HepG2 (cell line): Measurements from ENCODE around the gene P2RY2. TPM values are rescaled to one million over a fixed set of nuclear protein-coding genes. Genes with fewer than 3 reads are reported as not detected.

ENCODE experiments used
- ARID4A ChIP-seq: sonication (generic); formaldehyde crosslinking; IDR thresholded peaks from 2 replicates; pipeline ENCODE4 v1.5.0; 2020; ENCODE audit warnings: mild to moderate bottlenecking, missing genetic modification reagents, borderline replicate concordance
- FOSL2 ChIP-seq: sonication (generic); formaldehyde crosslinking; IDR thresholded peaks from 2 replicates; pipeline ENCODE4 v1.4.0; 2020; ENCODE audit warnings: missing genetic modification reagents
- GABPB1 ChIP-seq: IDR thresholded peaks from 2 replicates; pipeline ENCODE4 v1.6.1; 2016; ENCODE audit warnings: mild to moderate bottlenecking, missing genetic modification reagents, moderate library complexity, missing compliant biosample characterization
- HDAC2 ChIP-seq: sonication (generic); formaldehyde crosslinking; IDR thresholded peaks from 2 replicates; pipeline ENCODE4 v1.4.0; 2020; ENCODE audit warnings: missing genetic modification reagents
- HOXA3 ChIP-seq: sonication (generic); formaldehyde crosslinking; IDR thresholded peaks from 2 replicates; pipeline ENCODE4 v1.5.0; 2020; ENCODE audit warnings: missing genetic modification reagents
- MIER2 ChIP-seq: IDR thresholded peaks from 2 replicates; pipeline ENCODE4 v1.6.1; 2016; ENCODE audit warnings: missing biosample characterization, missing genetic modification reagents
- PHF20 ChIP-seq: sonication (generic); formaldehyde crosslinking; IDR thresholded peaks from 2 replicates; pipeline ENCODE4 v1.5.0; 2020; ENCODE audit warnings: mild to moderate bottlenecking, missing genetic modification reagents
- PHF21A ChIP-seq: sonication (generic); formaldehyde crosslinking; IDR thresholded peaks from 2 replicates; pipeline ENCODE4 v1.5.0; 2020; ENCODE audit warnings: mild to moderate bottlenecking, missing genetic modification reagents
- SALL1 ChIP-seq: sonication (generic); formaldehyde crosslinking; IDR thresholded peaks from 2 replicates; pipeline ENCODE4 v1.8.0; 2022; ENCODE audit warnings: mild to moderate bottlenecking, missing genetic modification reagents
- SOX5 ChIP-seq: IDR thresholded peaks from 2 replicates; pipeline ENCODE4 v1.6.1; 2016; ENCODE audit warnings: borderline replicate concordance
- TBX2 ChIP-seq: sonication (generic); formaldehyde crosslinking; IDR thresholded peaks from 2 replicates; pipeline ENCODE4 v1.5.0; 2020; ENCODE audit warnings: missing genetic modification reagents, mild to moderate bottlenecking, borderline replicate concordance
- TOPORS ChIP-seq: sonication (generic); formaldehyde crosslinking; IDR thresholded peaks from 2 replicates; pipeline ENCODE4 v1.8.0; 2023; ENCODE audit warnings: mild to moderate bottlenecking, missing genetic modification reagents
- ZFP90 ChIP-seq: sonication (generic); formaldehyde crosslinking; IDR thresholded peaks from 2 replicates; pipeline ENCODE4 v1.8.0; 2022; ENCODE audit warnings: missing genetic modification reagents, mild to moderate bottlenecking, inconsistent platforms, borderline replicate concordance
- ZNF205 ChIP-seq: IDR thresholded peaks from 2 replicates; pipeline ENCODE4 v1.6.1; 2018; ENCODE audit warnings: missing biosample characterization, missing genetic modification reagents
- ZNF34 ChIP-seq: sonication (generic); formaldehyde crosslinking; IDR thresholded peaks from 2 replicates; pipeline ENCODE4 v1.4.0; 2020; ENCODE audit warnings: mild to moderate bottlenecking, missing genetic modification reagents, borderline replicate concordance
- ZNF646 ChIP-seq: sonication (generic); formaldehyde crosslinking; IDR thresholded peaks from 2 replicates; pipeline ENCODE4 v1.9.0; 2021; ENCODE audit warnings: mild to moderate bottlenecking, missing genetic modification reagents
- ZNF772 ChIP-seq: sonication (generic); formaldehyde crosslinking; IDR thresholded peaks from 2 replicates; pipeline ENCODE4 v1.5.0; 2020; ENCODE audit warnings: mild to moderate bottlenecking, missing genetic modification reagents
- polyA plus RNA-seq, 8 experiments: library from polyadenylated mRNA; depleted of rRNA in 3 of 8; stranded (reverse) in 7 of 8; unstranded in 1 of 8; fragments of >200 nt; fragmentation: Illumina TruSeq in 4 of 8; extraction: Trizol in 4 of 8; gene quantifications; 2 replicates each; pipeline versions ENCODE4 v1.2.1 to v1.2.3, GENCODE V29; 2011 to 2016; ENCODE audit warnings: low read depth in 4 of 8, missing spikeins in 1 of 8, mixed read lengths in 1 of 8; ENCODE audit not compliant: insufficient read depth in 1 of 8
- total RNA-seq, 5 experiments: library from RNA; depleted of rRNA; stranded (reverse); fragments of >200 nt; fragmentation: Illumina TruSeq; extraction: Trizol; gene quantifications; 2 replicates each; pipeline ENCODE4 v1.2.3, GENCODE V29; 2016; ENCODE audit warnings: low read depth in 1 of 5
- TF ChIP-seq, protein P1 (sequence below): IDR thresholded peaks from 2 replicates; pipeline ENCODE4 v1.6.1; 2016; ENCODE audit warnings: mild to moderate bottlenecking

P2RY2 gene
- total and polyA plus RNA-seq, 2 of the 13 experiments (the other 11 are each of a cell fraction or from before 2014, with no cell fraction given), result 0.95 to 3.1 TPM

GRCh38 chr11:73177380-73177777, 40.7 kb upstream of the P2RY2 start (continued):
- TF ChIP-seq ZNF646 (CRISPR knock-in tag) (no peak; the same call in 1 of the 2 replicates), SALL1 (CRISPR knock-in tag) (peak; percentile 58), GABPB1 (CRISPR knock-in tag) (peak; percentile 47; the same call in 1 of the 2 replicates), MIER2 (CRISPR knock-in tag) (0 out of 2 replicates have a peak, but pooled peaks have one; percentile 22), PHF20 (no peak), TOPORS (CRISPR knock-in tag) (no peak), ZNF205 (CRISPR knock-in tag) (no peak), HOXA3 (CRISPR knock-in tag) (0 out of 2 replicates have a peak, but pooled peaks have one; percentile 42), ARID4A (CRISPR knock-in tag) (no peak), ZFP90 (no peak), HDAC2 (CRISPR knock-in tag) (peak; percentile 57), FOSL2 (0 out of 2 replicates have a peak, but pooled peaks have one; percentile 33), ZNF34 (peak; percentile 28; the same call in 1 of the 2 replicates), TBX2 (CRISPR knock-in tag) (peak; percentile 69; the same call in 1 of the 2 replicates), PHF21A (peak; percentile 66; the same call in 1 of the 2 replicates), ZNF772 (CRISPR knock-in tag) (peak; percentile 70; the same call in 1 of the 2 replicates), SOX5 (CRISPR knock-in tag) (peak; percentile 35; the same call in 1 of the 2 replicates)
- TF ChIP-seq, protein P1, sequence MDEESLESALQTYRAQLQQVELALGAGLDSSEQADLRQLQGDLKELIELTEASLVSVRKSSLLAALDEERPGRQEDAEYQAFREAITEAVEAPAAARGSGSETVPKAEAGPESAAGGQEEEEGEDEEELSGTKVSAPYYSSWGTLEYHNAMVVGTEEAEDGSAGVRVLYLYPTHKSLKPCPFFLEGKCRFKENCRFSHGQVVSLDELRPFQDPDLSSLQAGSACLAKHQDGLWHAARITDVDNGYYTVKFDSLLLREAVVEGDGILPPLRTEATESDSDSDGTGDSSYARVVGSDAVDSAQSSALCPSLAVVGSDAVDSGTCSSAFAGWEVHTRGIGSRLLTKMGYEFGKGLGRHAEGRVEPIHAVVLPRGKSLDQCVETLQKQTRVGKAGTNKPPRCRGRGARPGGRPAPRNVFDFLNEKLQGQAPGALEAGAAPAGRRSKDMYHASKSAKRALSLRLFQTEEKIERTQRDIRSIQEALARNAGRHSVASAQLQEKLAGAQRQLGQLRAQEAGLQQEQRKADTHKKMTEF (CRISPR knock-in tag), result 0 out of 2 replicates have a peak, but pooled peaks have one; percentile 28
